ENCODE results near the gene CD81.

DNA sequence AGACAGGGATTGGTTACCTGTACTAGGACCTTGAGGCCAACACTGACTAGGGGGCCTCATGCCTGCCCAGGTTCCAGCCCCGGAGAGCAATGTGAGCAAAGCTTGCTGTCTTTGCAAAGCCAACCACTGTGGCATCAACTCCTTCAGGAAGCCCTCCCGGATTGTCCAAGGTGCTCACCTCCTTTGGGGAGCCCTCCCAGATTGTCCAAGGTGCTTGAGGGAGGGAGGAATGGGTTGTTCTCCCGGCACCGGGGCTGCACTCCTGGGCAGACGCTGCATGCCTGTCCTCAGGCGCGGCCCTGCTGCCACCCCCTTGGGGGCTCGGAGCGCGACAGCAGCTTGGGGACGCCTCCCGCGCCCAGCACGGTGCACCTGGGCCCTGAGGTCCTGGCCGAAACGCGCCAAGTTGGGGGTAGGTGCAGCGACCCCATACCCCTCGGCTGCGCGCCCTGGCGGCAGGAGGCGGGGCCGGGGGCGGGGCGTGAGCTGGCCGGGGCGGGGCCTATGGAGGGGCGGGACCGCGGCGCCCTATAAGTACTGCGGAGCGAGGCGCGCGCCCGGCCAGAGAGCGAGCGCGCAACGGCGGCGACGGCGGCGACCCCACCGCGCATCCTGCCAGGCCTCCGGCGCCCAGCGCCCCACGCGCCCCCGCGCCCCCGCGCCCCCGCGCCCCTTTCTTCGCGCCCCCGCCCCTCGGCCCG, at the start of gene CD81:
- peak in 2 of 6 experiments; percentile 9 to 19 for TF ChIP-seq CTCF (IDR thresholded peaks at IDR 0.05)
- TF ChIP-seq EP300 (IDR thresholded peaks at IDR 0.05): no peak
- TF ChIP-seq POLR2A (IDR thresholded peaks at IDR 0.05): peak in 1 of 4 donors; percentile 40

Measured in upper lobe of left lung (tissue), 4 donors.